C4-2B (cell line): ENCODE results near the gene EFCAB6.

Source experiments
- ZFX ChIP-seq: fragments of 450-650 bp; IDR thresholded peaks from 2 replicates; pipeline ENCODE4 v1.6.1; 2017
- TF ChIP-seq, protein P1 (sequence below): fragments of 450-650 bp; conservative IDR thresholded peaks from 2 replicates; pipeline ENCODE4 v1.5.1; 2017; ENCODE audit warnings: mild to moderate bottlenecking

DNA sequence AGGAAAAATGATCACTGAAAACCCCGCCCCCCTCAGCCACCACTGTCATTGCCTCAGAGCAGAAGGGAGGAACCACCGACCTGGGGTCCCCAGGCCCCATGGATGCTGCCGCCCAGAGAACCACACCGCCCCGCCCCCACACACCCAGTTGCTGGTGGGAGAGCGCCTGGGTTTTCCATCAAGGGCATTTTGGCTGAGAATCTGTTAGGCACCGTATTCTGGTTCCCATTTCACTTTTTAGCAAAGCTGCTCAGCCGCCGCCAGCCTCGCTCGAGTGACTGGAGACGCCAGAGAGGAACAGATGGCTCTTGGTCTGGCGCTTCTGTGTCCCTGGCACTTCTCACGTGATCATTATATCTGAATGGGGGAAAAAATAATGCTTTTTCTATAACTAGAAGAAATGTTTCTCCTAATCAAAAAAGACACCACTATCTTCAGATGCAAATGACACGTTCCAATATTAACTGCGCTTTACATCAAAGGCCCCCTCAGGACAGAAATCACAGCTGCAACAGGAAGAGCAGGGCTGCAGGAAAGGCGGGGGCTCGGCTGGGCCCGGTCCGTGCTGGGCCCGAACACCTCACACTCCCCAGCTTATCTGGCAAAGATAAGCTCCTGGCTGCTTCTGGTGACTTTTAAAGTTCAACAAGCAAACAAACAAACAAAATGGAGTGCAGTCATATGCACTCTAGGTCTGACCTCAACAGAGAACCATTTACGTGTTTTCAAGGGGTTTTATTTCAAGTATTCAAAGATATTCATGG, 250.5 kb downstream of the EFCAB6 start:
- TF ChIP-seq, protein P1, sequence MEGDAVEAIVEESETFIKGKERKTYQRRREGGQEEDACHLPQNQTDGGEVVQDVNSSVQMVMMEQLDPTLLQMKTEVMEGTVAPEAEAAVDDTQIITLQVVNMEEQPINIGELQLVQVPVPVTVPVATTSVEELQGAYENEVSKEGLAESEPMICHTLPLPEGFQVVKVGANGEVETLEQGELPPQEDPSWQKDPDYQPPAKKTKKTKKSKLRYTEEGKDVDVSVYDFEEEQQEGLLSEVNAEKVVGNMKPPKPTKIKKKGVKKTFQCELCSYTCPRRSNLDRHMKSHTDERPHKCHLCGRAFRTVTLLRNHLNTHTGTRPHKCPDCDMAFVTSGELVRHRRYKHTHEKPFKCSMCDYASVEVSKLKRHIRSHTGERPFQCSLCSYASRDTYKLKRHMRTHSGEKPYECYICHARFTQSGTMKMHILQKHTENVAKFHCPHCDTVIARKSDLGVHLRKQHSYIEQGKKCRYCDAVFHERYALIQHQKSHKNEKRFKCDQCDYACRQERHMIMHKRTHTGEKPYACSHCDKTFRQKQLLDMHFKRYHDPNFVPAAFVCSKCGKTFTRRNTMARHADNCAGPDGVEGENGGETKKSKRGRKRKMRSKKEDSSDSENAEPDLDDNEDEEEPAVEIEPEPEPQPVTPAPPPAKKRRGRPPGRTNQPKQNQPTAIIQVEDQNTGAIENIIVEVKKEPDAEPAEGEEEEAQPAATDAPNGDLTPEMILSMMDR = no peak
- TF ChIP-seq ZFX = no peak
